B cell (primary cell): ENCODE measurements around the gene CHST15. TPM values are rescaled to one million over a fixed set of nuclear protein-coding genes. Genes with fewer than 3 reads are reported as not detected.

Source experiments
- ATAC-seq: fragments of 200-7000 bp; cut with Tn5 transposase; one replicate; pipeline ENCODE4 v1.10.0; 2021; ENCODE audit warnings: low read depth, mild to moderate bottlenecking, moderate number of reproducible peaks, moderate library complexity
- CTCF ChIA-PET: fragments of 350-600 bp; sonication (Branson Sonifier 250); formaldehyde crosslinking; loops from one replicate; lab custom pipeline; 2021; ENCODE audit warnings: antibody characterized with exemption, inconsistent platforms; lab: Charles Lee
- POLR2A ChIA-PET: fragments of 350-600 bp; sonication (Branson Sonifier 250); formaldehyde crosslinking; loops from one replicate; lab custom pipeline; 2021; ENCODE audit warnings: antibody characterized with exemption; lab: Charles Lee
- DNase-seq: peaks from one replicate; pipeline ENCODE4 v3.0.0; 2013
- H2AFZ ChIP-seq: 2 replicates; pipeline ENCODE4 v1.6.1; 2012; ENCODE audit warnings: mild to moderate bottlenecking, low read depth, low read length; ENCODE audit not compliant: insufficient read depth, poor library complexity, severe bottlenecking
- H3K27ac ChIP-seq, 2 donors: 1 replicate in 1 of 2; 2 replicates in 1 of 2; pipeline ENCODE4 v1.5.1; 2012 to 2013; ENCODE audit warnings: low read length in 2 of 2, mild to moderate bottlenecking in 2 of 2, moderate library complexity in 1 of 2
- H3K27me3 ChIP-seq, 4 experiments: fragments of 200-600 bp in 1 of 4; sonication (generic) in 1 of 4; replicated peaks in 1 of 4; 1 replicate in 2 of 4; 2 replicates in 2 of 4; pipeline versions ENCODE4 v1.6.1 to v1.7.0; 2013 to 2016; ENCODE audit warnings: low read length in 3 of 4, mild to moderate bottlenecking in 2 of 4, mixed read lengths in 1 of 4, moderate library complexity in 1 of 4; ENCODE audit not compliant: insufficient read depth in 4 of 4, control insufficient read depth in 3 of 4; ENCODE audit errors: control extremely low read depth in 1 of 4
- H3K36me3 ChIP-seq, 2 experiments: replicated peaks in 1 of 2; 1 replicate in 1 of 2; 2 replicates in 1 of 2; pipeline versions ENCODE4 v1.6.1 to v1.7.1; 2013; ENCODE audit warnings: low read length in 1 of 2; ENCODE audit not compliant: insufficient read depth in 2 of 2, control insufficient read depth in 1 of 2; ENCODE audit errors: control extremely low read depth in 1 of 2, extremely low read depth in 1 of 2
- H3K4me1 ChIP-seq, 2 donors: fragments of 200-600 bp in 1 of 2; sonication (generic) in 1 of 2; 1 replicate in 1 of 2; 2 replicates in 1 of 2; pipeline versions ENCODE4 v1.5.1 to v1.6.1; 2013 to 2017; ENCODE audit warnings: low read length in 2 of 2; ENCODE audit not compliant: control insufficient read depth in 2 of 2, insufficient read depth in 2 of 2
- H3K4me2 ChIP-seq: replicated peaks from 2 replicates; pipeline ENCODE3; 2012; ENCODE audit warnings: mild to moderate bottlenecking, low read depth, low read length; ENCODE audit not compliant: poor library complexity, severe bottlenecking
- H3K4me3 ChIP-seq, 5 experiments: fragments of 200-600 bp in 1 of 5; sonication (generic) in 1 of 5; 1 replicate in 3 of 5; 2 replicates in 2 of 5; pipeline versions ENCODE4 v1.5.1 to v1.7.0; 2011 to 2016; ENCODE audit warnings: low read length in 4 of 5, mild to moderate bottlenecking in 4 of 5, low read depth in 2 of 5, control low read depth in 1 of 5, moderate library complexity in 1 of 5; ENCODE audit not compliant: insufficient read depth in 1 of 5; ENCODE audit errors: control extremely low read depth in 1 of 5, extremely low read depth in 1 of 5
- H3K79me2 ChIP-seq: fragments of 200-600 bp; sonication (generic); one replicate; pipeline ENCODE4 v1.6.0; 2016; ENCODE audit warnings: low read length; ENCODE audit not compliant: control insufficient read depth, insufficient read depth
- H3K9ac ChIP-seq: fragments of 200-600 bp; sonication (generic); 2 replicates; pipeline ENCODE4 v1.6.1; 2017; ENCODE audit warnings: mild to moderate bottlenecking, low read length, moderate library complexity
- H3K9me3 ChIP-seq, 3 donors: one replicate each; pipeline versions ENCODE4 v1.6.1 to v1.7.1; 2013; ENCODE audit warnings: low read length in 2 of 3; ENCODE audit not compliant: control insufficient read depth in 2 of 3, insufficient read depth in 1 of 3; ENCODE audit errors: control extremely low read depth in 1 of 3
- H4K20me1 ChIP-seq: 2 replicates; pipeline ENCODE4 v1.6.0; 2012; ENCODE audit warnings: mild to moderate bottlenecking, low read length; ENCODE audit not compliant: insufficient read depth, control insufficient read depth, poor library complexity, severe bottlenecking
- H3K27ac Mint-ChIP-seq: one replicate; pipeline ENCODE4 v1.8.0; 2021; ENCODE audit warnings: mixed read lengths
- H3K27me3 Mint-ChIP-seq: one replicate; pipeline ENCODE4 v1.8.0; 2021; ENCODE audit warnings: mixed read lengths
- H3K4me1 Mint-ChIP-seq: one replicate; pipeline ENCODE4 v1.8.0; 2021; ENCODE audit warnings: mixed read lengths
- H3K4me3 Mint-ChIP-seq: one replicate; pipeline ENCODE4 v1.8.0; 2021; ENCODE audit warnings: mixed read lengths
- H3K9me3 Mint-ChIP-seq: one replicate; pipeline ENCODE4 v1.8.0; 2022; ENCODE audit warnings: mixed read lengths; ENCODE audit not compliant: insufficient read depth
- EZH2 ChIP-seq: IDR thresholded peaks from 2 replicates; pipeline ENCODE4 v1.6.1; 2012; ENCODE audit warnings: borderline replicate concordance, low read depth, mild to moderate bottlenecking, moderate library complexity, low read length; ENCODE audit not compliant: insufficient read depth, poor library complexity, severe bottlenecking
- WGBS: methylation state at CpG from one replicate; pipeline ENCODE4 v1.1.5; 2013; ENCODE audit warnings: missing lambda C conversion rate; ENCODE audit not compliant: insufficient coverage; 5-methylcytosine and 5-hydroxymethylcytosine counted together
- intact Hi-C: fragments of 100-400 bp; cut with micrococcal nuclease; formaldehyde crosslinking; loops from one replicate; pipeline ENCODE4 v1.10.0; 2022
- polyA plus RNA-seq: library from polyadenylated mRNA; depleted of rRNA; stranded (reverse); fragments of >200 nt; gene quantifications from 2 replicates; pipeline ENCODE4 v1.2.3, GENCODE V29; 2012
- total RNA-seq, 2 donors: library from RNA; stranded (reverse); fragments of 120-200 nt in 1 of 2; gene quantifications; 1 replicate in 1 of 2; 2 replicates in 1 of 2; pipeline versions ENCODE4 v1.2.3 to v1.2.4, GENCODE V29; 2013 to 2022
- TF ChIP-seq, protein P1 (sequence below): fragments of 200-600 bp; IDR thresholded peaks from one replicate; pipeline ENCODE4 v1.8.0; 2022; ENCODE audit warnings: antibody characterized with exemption, mild to moderate bottlenecking

Gene CHST15
- total and polyA plus RNA-seq, 2 donors (not counting 1 experiment from before 2014, with no cell fraction given) = 17.9 to 75.4 TPM

DNA sequence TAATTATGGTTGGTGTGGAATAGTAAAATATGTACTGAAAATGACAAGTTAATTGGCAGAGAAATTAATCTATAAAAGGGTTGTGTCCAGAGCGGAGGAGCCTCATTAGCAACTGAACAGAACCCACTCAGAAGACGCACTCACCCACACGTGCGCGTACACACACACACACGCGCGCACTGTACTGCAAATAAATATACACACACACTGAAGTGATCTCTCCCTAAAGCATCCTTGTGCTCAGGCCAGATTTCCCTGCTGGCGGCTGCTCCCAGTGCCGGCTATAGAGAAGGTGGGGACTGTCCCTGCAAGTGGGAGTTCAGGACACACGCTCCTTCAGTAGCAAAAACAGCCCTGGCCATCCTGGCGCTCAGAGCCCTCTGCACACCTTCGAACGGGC, 85.2 kb downstream of the CHST15 start:
- Histone ChIP-seq H2AFZ (no peak overlapping the region), H3K4me3 (no peak overlapping the region), H3K9ac (no peak overlapping the region), H3K27ac (no peak overlapping the region), H3K36me3 (peaks cover 0 to 48% of the 10 kb centered on the region in 2 experiments), H3K4me1 (no peaks in the 10 kb centered on the region), H3K79me2 (no peaks in the 10 kb centered on the region), H3K9me3 (peaks cover 0 to 3% (median 0%) of the 10 kb centered on the region in 3 donors), H3K4me2 (no peak overlapping the region), H3K27me3 (no peaks in the 10 kb centered on the region), H4K20me1 (peaks cover 7% of the 10 kb centered on the region)
- H3K4me3 Mint-ChIP-seq = no peak overlapping the region
- no peak overlapping the region for H3K27ac Mint-ChIP-seq
- no peaks in the 10 kb centered on the region for H3K27me3 Mint-ChIP-seq
- ChIA-PET POLR2A (no interaction called here), CTCF (no interaction called here)
- intact Hi-C loops = no loop called here
- no peaks in the 10 kb centered on the region for H3K9me3 Mint-ChIP-seq
- TF ChIP-seq EZH2 = no peak
- TF ChIP-seq, protein P1, sequence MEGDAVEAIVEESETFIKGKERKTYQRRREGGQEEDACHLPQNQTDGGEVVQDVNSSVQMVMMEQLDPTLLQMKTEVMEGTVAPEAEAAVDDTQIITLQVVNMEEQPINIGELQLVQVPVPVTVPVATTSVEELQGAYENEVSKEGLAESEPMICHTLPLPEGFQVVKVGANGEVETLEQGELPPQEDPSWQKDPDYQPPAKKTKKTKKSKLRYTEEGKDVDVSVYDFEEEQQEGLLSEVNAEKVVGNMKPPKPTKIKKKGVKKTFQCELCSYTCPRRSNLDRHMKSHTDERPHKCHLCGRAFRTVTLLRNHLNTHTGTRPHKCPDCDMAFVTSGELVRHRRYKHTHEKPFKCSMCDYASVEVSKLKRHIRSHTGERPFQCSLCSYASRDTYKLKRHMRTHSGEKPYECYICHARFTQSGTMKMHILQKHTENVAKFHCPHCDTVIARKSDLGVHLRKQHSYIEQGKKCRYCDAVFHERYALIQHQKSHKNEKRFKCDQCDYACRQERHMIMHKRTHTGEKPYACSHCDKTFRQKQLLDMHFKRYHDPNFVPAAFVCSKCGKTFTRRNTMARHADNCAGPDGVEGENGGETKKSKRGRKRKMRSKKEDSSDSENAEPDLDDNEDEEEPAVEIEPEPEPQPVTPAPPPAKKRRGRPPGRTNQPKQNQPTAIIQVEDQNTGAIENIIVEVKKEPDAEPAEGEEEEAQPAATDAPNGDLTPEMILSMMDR = no peak
- no peaks in the 10 kb centered on the region for H3K4me1 Mint-ChIP-seq
- no peak for DNase-seq
- no peak for ATAC-seq
- WGBS = 89% methylated on average over 6 of the region's 14 CpGs

DNA sequence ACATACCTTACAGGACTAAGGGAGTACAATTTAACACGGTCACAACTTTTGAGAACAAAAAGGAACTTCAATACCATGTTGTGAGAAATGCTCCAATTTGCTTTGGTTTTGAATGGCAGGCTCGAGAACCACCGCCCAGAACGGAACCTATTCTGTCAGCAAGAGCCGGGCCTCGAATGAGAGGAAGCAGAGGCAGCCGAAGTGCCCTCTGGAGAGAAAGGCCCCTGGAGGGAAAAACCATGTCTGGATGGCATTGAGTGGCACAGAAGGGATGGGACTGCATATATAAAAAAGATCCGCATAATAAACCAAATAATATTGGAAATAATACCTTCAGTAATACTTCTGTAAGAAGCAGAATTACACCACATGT, 85.6 kb downstream of the CHST15 start:
- H4K20me1 ChIP-seq = peaks cover 7% of the 10 kb centered on the region
- H3K4me3 Mint-ChIP-seq = no peak overlapping the region
- H3K27me3 Mint-ChIP-seq = no peaks in the 10 kb centered on the region
- no peak for DNase-seq
- no peaks in the 10 kb centered on the region for H3K27me3 ChIP-seq
- H3K27ac Mint-ChIP-seq = no peak overlapping the region
- no peak overlapping the region for H3K4me3 ChIP-seq
- H3K4me1 Mint-ChIP-seq = no peaks in the 10 kb centered on the region
- H3K4me1 ChIP-seq = no peaks in the 10 kb centered on the region
- H3K9ac ChIP-seq = no peak overlapping the region
- no peak overlapping the region for H2AFZ ChIP-seq
- no peak for TF ChIP-seq EZH2
- TF ChIP-seq, protein P1 = no peak
- CTCF ChIA-PET = no interaction called here
- intact Hi-C loops = no loop called here
- H3K4me2 ChIP-seq = no peak overlapping the region
- no peak for ATAC-seq
- H3K36me3 ChIP-seq = peaks cover 0 to 44% of the 10 kb centered on the region in 2 experiments
- H3K9me3 ChIP-seq = no peaks in the 10 kb centered on the region
- H3K9me3 Mint-ChIP-seq = no peaks in the 10 kb centered on the region
- no peaks in the 10 kb centered on the region for H3K79me2 ChIP-seq
- POLR2A ChIA-PET = no interaction called here
- 100% methylated on average over 1 of the region's 8 CpGs for WGBS
- no peak overlapping the region for H3K27ac ChIP-seq
